GM19043 (cell line): ENCODE data around the gene MEN1.

Experiments used
- ATAC-seq: cut with Tn5 transposase; IDR thresholded peaks from one replicate; pipeline ENCODE4 v1.9.1; 2021; ENCODE audit warnings: low read depth; ENCODE audit not compliant: unreplicated experiment

The MEN1 gene

DNA sequence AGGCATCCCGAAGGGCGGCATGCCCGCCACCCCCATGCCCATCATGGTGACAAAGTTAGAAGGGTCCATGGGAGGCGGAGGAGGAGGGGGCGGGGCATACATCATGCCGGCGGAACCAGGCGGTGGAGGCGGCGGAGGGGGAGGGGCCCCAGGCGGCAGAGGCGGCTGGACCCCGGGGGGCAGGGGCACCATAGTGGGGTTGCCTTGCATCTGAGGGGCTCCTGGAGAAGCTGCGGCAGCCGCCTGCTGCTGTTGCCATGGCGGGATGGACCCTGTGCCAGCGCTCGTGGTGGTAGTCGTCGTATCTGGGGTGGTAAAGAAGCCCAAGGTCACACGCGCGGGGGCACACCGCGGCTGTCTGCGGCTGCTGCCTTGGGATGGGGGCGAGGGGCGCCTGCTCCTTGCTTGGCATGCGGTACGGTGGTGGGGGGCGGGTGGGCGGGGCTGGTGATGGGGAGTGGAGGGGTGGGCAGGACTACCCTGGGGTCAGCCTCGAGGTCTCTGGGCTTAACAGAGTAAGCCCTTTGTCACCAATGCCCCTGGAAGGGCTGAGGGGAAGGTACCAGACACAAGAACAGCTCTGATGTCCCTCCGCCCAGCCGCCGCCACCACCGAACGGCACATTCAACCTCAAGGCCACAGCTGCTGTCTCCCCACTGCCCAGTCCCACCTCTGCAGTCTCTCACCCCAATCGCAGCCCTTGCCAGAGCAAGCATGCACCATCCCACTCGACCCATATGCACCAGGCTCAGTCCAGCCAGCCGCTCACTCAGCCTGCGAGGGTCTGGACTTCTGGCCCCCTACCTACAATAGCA, 44.3 kb downstream of the MEN1 start:
- no peak for ATAC-seq

DNA sequence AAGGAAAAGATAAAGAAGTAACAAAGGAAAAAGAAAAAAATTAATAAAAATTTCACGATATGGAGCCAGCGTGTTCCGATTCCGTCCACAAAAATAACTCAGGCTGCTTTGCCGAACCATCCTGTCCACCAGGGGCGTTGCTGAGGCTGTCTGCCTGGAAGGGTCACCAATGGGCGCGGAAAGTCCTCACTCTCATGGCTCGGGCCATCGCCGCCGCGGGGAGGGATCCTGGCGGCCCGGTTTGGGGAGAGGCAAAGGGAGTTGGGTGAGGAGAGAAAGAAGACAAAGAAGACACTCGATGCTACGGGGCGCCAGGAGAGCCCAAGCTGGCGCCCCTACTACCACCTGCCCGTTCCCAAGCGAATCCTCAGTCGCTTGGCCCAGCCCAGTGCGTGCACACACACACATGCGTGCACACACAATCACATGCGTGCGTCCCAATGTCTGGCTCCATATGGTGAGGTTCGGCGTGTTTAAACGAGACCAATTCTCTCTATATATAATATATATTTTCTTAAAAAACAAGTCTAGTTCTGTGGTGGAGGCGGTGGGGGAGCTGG, 45.0 kb downstream of the MEN1 start:
- no peak for ATAC-seq

DNA sequence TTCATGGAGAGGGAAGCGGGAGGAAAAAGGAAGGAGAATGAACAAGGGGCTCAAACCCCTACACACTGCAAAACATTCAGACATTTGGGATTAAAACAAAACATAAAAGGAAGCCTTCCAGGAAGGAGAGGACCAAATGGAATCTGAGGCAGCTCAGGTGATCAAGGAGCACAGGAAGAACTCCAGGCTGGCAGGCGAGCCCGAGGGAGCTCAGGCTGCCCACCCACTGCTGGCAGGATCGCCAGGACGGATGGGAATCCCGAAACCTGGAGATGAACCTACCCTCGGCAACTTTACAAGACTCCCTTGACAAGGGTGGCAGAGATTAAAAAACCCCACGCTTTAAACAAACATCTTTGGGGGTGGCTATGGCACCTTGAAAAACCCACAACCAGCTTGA, 45.6 kb downstream of the MEN1 start:
- ATAC-seq: no peak

DNA sequence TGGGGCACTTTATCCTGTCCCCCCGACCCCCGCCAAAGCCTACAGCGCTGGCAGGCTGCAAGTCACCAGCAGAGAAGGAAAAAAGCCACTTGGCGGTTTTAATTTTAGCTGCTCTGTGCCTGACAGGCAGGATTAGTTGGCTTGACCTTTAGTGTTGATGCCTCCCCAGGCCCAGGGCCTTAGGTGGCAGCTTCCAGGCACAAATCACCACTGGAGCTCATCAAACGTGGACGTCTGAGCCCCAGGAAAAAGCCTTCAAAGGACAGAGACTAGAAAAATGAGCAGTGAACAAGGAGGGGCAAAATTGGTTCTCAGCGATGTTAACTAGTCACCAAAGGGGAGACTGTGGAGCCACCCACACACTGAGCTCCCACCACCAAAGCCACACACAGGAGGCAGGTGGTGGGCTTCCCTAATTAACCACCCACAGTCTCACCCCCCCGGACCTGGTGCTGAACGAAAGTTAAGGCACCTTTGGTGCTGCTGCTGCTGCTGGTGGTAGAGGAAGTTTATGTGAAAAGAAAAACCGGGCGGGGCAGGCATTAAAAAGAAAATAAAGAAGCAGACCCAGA, 46.2 kb downstream of the MEN1 start:
- ATAC-seq: no peak

DNA sequence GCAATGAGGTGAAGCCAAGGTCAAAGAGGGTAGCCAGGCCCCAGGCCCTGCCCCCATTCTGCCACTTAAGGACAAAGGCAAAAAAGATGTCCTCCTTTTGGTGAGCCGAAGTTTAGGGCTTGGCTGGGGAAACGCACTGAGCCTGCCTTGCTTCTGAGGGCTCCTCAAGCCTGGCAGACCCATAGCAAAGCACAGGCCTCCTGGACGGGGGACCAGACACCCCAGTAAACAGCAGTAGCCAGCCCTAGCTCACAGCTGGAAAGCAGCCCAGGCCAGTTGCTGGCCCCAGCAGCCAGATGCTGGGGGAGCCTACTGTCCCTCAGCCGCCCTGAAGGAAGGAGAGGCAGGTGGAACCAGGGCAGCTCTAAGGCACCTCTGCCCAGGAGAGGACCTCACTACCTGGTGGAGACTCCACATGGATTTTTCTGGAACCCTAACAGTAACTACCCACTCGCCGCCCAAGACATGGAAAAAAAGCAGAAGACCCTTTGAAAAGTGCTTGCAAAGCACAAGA, 46.8 kb downstream of the MEN1 start:
- ATAC-seq: no peak

DNA sequence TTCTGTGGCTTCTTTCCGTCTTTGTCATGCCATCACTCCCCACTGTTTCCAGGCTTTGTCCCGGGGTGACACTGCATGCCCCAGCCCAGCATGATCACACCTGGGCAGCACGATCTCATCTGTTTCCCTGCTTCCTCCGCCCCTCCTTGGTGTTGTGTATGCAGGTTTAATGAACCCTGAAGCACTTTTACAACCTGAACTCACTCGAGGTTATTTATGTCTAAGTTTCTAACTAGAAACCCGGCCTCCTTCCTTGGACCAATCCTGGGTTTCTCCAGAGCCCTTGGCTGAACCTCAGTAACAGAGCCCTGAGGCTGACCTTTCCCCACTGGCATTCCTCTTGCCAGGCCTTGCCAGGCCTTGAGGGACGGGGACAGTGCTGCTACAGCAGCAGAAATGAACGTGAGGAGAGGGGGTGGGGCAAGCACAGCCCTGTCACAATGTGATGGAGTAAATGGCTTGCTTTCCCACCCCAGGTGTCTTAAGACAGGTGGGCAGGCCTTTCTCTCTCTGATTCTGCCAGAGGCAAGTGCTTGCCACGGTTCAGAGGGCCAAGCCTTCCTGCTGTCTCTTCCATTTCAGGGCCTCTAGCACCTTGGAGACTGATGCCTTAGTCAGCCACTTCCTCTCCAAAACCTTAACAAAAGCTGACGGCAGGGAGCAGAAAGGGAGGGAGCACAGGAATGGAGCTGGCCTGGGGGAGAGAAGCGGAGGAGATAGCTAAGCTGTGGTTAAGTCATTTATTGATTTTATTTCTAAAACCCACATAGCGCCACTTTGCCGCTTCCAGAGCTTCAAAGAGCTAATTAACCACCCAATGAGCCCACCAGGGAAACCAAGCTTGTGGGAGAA, 47.5 kb downstream of the MEN1 start:
- no peak for ATAC-seq

DNA sequence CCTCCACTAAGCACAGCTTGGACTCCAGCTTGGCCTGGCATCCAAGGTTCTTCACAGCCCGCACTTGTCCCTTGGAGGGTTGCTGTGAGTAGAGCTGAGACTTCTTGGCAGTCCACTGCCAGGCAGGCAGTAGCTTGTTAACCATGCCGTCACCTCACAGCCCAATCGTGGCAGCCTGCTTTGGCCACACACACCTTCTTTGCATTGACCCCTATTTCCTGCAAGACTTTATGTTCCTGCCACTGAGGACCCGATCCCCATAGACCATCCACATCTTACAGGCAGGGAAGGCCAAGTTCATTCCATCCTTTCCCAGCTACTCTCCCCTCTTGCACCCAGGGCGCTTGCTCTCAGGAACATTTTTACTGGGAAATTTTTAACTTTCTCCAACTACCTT, 48.1 kb downstream of the MEN1 start:
- ATAC-seq: no peak

DNA sequence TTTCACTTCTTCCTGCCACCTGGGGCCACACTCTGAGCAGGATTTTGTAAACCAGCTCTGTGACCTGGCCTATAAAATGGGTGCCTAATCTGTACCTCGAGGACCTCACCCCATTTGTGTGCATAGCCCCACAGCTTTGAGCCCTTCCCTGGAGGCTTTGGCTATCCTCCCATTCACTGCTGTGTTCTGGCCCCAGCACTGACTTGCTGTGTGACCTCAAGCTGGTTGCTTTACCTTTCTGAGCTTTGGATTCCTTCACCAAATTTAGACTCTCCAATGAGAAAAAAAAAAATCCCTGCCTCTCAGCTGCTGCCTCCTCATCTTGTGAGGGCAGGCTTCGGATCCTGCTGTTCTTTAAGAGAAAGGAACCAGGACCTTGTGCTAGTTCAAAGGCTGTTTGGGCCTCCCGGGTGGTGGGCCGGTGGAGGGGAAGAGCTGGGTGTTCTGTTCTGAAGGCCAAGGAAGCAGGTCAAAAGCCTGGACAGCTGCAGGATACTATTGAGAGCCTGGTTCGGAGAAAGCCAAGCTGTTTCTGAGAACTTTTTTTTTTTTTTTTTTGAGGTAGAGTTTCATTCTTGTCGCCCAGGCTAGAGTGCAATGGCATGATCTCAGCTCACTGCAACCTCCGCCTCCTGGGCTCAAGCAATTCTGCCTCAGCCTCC, 49.5 kb downstream of the MEN1 start:
- no peak for ATAC-seq

DNA sequence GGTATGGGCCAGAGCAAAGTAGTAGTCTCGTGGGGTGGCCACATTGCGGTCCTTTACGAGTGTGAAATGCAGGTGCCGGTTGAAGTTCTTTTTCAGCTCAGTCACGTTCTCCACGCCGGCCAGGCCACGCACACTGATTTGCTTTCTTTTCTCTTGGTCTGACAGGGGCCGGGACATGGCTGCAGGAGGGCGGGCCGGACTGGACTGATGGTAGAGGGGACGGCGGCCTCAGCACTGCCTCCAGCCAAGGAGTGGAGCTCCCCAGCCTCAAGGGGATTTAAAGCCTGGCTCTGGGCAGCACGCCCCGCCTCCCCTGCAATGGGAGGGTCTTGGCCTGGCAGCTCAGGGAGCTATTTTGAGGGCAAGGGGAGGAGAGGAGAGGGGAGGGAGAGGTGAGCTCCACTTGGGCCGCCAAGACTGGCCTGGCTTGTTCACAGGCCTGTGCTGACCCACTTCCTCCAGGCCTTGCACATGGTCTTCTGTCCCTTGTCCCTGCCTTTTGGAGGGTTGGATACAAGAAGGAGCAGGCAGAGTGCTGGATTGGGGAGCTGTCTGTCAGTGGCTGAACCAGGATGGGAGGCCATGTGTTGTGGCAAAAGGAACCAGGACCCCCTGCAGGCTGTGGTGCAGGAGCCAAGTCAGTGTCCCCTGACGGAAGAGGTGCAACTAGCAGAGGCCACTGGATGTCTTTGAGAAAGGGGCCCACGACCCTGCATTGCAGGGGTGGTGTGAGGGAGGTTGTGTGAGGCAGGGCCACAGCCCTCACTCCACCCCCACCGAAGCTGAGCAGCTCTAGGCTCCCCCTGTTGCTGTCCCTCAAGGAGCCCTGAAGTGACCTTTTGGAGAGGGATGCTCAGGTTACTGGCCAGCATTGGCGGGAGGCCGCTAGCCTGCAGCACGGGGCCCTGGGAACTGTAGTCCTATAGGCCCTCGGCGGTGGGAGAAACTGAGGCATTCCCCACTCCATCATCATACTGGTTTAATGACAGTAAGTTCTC, 50.3 kb downstream of the MEN1 start, which contains the start of gene PYGM:
TSS of gene PYGM (minus strand) at position 253 of the 998 bp plus-strand sequence. CDS start at position 177, 76 bp downstream.
- ATAC-seq: no peak

DNA sequence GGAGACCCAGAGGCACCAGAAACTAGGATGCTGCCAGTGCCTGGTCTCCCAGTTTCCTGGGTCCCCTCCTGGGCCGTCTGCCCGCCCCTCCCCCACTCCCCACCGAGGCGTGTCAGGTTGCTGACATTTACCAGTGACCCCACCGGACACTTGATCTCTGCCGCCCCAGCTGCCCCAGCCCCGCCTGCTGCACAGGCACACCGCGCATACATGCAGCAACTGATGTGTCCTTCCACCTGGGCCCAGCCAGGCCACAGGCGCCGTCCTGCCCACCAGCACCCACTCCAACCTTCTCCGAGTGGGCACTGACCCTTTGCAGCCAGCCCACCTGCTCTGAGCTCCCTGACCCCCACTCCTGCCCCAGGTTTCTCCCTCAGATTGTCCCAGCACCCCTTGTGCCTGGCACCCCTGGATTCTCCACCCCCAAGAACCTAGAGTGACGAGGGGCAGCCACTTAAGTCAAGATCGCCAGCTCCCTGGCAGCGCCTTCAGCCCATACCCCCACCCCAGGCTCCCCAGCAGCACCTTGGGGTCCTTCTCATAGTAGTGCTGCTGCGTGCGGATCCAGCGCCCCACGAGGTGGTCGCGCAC, 51.1 kb downstream of the MEN1 start:
- ATAC-seq: no peak

DNA sequence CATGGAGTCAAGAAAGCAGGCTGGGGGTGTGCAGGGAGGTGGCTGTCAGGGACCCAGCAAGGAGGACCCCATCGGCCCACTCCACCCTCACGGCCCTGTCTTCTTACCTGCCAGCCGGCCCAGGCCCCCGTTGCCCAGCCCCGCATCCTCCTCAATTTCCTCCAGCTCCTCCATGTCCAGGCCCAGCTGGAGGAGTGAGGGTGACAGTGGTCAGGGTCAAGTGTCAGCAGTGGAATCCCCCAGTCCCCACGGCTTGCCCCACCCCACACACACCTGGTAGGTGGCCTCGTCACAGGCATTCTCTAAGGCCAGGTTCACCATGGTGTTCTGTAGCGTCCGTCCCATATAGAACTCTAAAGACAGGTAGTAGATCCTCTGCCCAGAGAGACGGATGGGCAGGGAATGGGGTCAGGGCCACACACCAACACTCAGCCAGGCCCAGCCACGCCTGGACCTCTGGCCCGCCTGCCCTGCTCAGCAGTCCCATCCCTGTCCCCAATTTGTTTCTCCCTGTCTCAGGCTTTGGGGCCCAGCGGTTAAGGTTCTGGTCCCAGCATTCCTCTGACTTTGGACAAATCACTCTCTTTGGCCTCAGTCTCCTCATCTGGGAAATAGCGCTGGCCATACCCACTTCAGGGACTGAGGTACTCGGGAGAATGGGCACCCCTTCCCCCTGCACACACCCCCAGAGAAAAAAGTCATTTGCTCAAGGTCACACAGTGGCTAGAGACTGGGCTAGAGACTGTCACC, 51.8 kb downstream of the MEN1 start:
- ATAC-seq: no peak

DNA sequence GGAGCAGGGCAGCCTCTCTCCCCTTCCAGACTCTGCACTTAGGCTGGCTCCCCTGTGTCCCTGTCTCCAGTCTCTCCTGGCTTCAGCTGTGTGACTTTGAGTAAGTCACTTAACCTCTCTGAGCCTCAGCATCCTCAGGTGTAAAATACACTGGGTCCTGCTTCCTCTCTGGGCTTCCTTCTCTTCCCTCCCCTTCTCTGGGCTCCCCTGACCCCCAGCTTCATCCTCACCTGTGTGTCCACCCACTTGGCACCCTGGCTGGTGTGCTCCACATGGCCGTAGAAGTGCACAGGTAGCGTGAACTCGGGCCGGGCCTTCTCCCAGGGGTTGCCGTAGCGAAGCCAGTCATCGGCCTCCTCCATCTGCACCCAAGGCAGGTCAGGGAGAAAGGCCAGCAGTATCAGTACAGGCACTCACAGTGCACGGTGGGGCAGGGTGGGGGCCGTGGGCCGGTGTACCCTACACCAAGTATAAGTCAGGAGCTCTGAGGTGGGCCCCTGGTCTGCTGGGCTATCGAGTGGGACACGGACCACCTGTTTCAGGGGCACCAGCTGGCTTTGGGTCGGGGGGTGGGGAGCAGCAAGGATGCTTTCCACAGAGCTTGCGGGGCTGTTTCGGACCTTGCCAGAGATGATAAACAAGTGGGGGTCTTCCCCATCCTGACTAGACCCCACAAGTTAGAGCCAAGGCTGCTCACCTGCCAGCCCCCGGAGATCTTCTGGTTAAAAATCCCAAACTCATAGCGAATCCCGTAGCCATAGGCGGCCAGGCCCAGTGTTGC, 52.6 kb downstream of the MEN1 start:
- no peak for ATAC-seq

DNA sequence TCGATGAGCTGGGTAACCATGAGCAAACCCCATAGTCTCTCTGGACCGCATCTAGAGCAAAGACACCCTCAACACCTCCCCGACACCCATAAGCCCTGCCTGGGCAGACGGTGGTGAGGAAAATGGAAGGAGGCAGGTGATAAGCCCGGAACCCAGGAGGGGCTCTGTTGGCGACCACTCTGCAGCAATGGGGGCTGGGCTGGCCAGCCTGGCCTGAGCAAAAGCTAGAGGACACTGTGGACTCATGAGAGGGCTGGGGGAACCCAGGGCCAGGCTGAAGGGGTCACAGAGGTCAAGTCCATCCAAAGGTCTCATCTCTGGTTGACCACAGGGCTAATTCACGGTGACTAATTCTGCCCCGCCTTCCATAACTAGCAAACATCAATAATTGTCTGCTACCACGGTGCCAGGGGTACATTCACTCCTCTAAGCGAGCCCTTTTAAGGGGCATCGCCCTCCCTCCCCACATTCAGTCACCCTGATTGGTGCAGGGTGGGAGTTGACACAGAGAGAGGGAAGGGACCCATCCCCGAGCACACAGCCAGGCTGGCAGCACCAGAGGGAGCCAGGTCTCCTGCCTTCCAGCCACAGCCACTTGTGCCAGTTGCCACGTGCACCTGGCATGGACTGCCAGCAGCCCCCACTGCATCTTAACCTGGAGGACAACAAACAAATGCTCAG, 54.5 kb downstream of the MEN1 start:
- no peak for ATAC-seq

DNA sequence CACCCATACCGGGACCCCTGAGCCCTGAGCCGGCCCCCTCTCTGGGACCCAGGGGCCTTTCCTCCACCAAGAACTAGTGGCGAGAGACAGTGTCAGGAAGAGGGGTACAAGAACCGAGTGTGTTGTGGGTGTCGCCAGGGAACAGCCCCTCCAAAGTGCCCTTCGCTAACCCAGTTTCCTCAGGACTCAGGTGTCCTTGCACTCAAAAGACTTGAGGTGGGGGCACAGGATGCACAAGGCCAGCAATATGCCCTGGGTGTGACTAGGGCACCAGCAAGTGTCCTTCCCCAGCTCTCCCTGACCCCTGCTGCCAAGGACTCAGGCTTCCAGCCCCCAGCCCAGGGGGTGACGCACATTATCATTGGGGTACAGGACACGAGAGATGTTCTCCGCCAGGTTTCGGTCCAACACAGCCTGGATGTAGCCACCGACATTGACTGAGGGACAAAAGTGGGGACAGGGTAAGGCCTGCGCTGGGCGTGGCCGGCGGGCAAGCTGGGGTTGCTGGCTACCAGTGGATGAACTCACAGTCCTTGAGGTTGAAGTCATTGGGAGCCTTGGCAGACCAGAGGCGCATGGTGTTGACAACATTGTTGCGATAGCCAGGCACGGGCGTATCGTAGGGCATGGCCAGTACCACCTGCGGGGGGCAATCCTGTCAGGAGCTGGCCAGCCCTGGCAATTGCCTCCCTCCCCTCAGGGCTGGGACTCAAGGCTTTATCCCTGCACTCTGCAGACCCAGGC, 55.3 kb downstream of the MEN1 start:
- no peak for ATAC-seq

DNA sequence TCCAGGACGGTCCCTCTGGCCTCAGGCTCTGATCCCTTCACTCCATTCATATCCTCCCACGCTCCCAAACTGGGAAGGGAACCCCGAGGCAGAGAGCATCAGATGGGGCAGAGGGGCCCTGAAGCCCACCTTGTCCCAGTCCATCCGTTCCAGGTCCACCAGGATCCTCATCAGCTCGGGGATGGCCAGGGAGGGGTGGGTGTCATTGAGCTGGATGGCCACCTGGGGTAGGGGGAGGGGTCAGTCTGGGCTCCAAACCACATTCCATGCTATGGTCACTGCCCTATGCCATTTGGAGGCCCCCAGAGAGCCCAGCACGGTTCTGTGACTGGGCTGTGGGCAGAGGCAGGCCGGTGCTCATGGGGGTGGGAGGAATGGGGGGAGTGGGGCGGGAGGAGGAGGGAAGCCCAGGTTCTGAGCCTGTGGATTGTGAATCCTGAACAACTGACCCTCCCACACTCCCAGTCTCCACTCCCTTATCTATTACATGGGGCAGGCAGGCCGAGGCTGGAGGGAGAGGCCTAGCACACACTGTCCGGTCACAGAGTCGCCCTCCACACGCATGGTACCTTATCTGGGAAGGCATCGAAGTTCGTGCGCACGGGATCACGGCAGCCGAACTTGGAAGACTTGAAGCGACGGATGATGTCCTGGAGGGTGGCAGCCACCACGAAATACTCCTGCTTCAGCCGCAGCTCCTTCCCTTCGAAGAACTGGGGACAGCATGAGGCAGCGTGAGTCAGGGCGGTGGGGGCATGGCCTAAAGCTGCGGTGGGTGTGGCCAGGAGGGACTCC, 56.0 kb downstream of the MEN1 start:
- no peak for ATAC-seq
